Measurements from ENCODE around the gene PCYOX1L.

Gene PCYOX1L

GRCh38 chr5:149364719-149365118 lies 6.9 kb downstream of the PCYOX1L start:
- no peak overlapping the region for H3K4me3 ChIP-seq (ENCODE audit: low read length)
- DNase-seq (ENCODE audit: low read depth) = no peak
- TF ChIP-seq, protein P1, sequence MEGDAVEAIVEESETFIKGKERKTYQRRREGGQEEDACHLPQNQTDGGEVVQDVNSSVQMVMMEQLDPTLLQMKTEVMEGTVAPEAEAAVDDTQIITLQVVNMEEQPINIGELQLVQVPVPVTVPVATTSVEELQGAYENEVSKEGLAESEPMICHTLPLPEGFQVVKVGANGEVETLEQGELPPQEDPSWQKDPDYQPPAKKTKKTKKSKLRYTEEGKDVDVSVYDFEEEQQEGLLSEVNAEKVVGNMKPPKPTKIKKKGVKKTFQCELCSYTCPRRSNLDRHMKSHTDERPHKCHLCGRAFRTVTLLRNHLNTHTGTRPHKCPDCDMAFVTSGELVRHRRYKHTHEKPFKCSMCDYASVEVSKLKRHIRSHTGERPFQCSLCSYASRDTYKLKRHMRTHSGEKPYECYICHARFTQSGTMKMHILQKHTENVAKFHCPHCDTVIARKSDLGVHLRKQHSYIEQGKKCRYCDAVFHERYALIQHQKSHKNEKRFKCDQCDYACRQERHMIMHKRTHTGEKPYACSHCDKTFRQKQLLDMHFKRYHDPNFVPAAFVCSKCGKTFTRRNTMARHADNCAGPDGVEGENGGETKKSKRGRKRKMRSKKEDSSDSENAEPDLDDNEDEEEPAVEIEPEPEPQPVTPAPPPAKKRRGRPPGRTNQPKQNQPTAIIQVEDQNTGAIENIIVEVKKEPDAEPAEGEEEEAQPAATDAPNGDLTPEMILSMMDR (conservative IDR thresholded peaks at IDR 0.05; ENCODE audit: low read depth, low read length) = no peak

DNA sequence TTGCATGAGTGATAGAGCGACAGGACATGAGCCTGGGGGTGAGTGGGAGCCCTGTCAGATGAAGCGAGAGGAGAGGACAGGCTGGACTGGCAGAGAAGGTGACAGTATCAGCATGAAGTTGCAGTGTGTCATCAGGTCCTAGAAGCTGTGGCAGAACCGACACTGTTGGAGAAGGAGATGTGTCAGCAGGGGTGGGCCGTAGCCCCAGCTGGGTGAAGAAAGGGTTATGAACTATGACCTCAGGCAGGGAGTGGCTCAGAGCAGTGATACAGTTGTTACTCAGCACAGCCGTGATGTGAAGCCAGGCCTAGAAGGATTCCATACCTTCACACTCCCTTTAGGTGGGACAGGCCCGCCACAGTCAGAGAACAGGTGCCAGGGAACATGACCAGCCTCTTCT lies 7.6 kb downstream of the PCYOX1L start:
- no peak overlapping the region for H3K4me3 ChIP-seq (ENCODE audit: low read length)
- DNase-seq (ENCODE audit: low read depth) = no peak
- TF ChIP-seq, protein P1 (conservative IDR thresholded peaks at IDR 0.05; ENCODE audit: low read depth, low read length) = no peak

GRCh38 chr5:149366169-149366729 lies 8.4 kb downstream of the PCYOX1L start:
- no peak for DNase-seq (ENCODE audit: low read depth)
- no peak overlapping the region for H3K4me3 ChIP-seq (ENCODE audit: low read length)
- TF ChIP-seq, protein P1 (conservative IDR thresholded peaks at IDR 0.05; ENCODE audit: low read depth, low read length) = no peak

GRCh38 chr5:149367249-149367971 lies 9.6 kb downstream of the PCYOX1L start:
- no peak overlapping the region for H3K4me3 ChIP-seq (ENCODE audit: low read length)
- no peak for DNase-seq (ENCODE audit: low read depth)
- TF ChIP-seq, protein P1 (conservative IDR thresholded peaks at IDR 0.05; ENCODE audit: low read depth, low read length) = peak; percentile 93

- H3K4me3 ChIP-seq (ENCODE audit: low read length) = no peak overlapping the region
- DNase-seq (ENCODE audit: low read depth) = no peak
- TF ChIP-seq, protein P1 (conservative IDR thresholded peaks at IDR 0.05; ENCODE audit: low read depth, low read length) = no peak
These were observed 10.3 kb downstream of the PCYOX1L start for GRCh38 chr5:149367972-149368645.

DNA sequence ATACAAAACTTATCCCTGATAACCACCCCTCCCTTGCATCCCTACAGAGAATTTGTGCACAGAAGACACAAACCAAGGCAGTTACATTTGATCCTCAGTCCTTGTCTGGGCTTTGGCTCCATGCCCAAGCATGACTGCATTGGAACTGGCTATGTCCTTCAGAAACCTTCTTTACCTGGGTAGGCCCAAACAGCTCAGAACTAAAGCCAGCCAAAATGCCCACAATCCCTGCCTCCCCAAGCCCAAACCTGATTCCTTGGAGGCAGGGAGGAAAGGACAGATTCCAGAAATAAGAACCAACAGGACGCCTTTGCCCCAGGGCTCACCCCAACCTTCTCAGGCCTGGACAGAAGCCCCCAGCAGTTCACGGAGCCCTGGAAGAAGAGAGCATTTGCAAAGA lies 13.0 kb downstream of the PCYOX1L start:
- TF ChIP-seq, protein P1 (conservative IDR thresholded peaks at IDR 0.05; ENCODE audit: low read depth, low read length) = no peak
- H3K4me3 ChIP-seq (ENCODE audit: low read length) = no peak overlapping the region
- DNase-seq (ENCODE audit: low read depth) = no peak

All from retinal pigment epithelial cell (primary cell).